ENCODE data around the gene RFX2.
A peak's percentile ranks its signal among the peaks of the same experiment; 100 is the strongest.

RFX2 gene

GRCh38 chr19:5973376-5973775 lies 136.9 kb downstream of the RFX2 start:
- H3K4me2 ChIP-seq, result no peak overlapping the region
- no peak overlapping the region for H3K27ac ChIP-seq
- H3K27me3 ChIP-seq (ENCODE audit: insufficient read depth, low read depth), result no peaks in the 10 kb centered on the region
- peaks cover 18% of the 10 kb centered on the region for H4K20me1 ChIP-seq (ENCODE audit: insufficient read depth)
- H3K9ac ChIP-seq, result no peak overlapping the region
- no peak overlapping the region for H2AFZ ChIP-seq (ENCODE audit: low read depth)
- H3K4me3 ChIP-seq (IDR thresholded peaks at IDR 0.05; ENCODE audit: insufficient read depth, low read depth, low read length), result no peak overlapping the region
- TF ChIP-seq CTCF (conservative IDR thresholded peaks at IDR 0.05; ENCODE audit: low read depth, low read length), result no peak
- H3K36me3 ChIP-seq (ENCODE audit: insufficient read depth), result no peaks in the 10 kb centered on the region
- H3K79me2 ChIP-seq (ENCODE audit: insufficient read depth, low read depth), result peaks cover 93% of the 10 kb centered on the region
- peaks cover 45% of the 10 kb centered on the region for H3K4me1 ChIP-seq (ENCODE audit: low read depth, poor library complexity, severe bottlenecking)

- peak overlapping the region; percentile 6; the same call in 1 of the 2 replicates for H3K4me2 ChIP-seq
- H2AFZ ChIP-seq (ENCODE audit: low read depth), result no peak overlapping the region
- H4K20me1 ChIP-seq (ENCODE audit: insufficient read depth), result peaks cover 18% of the 10 kb centered on the region
- H3K79me2 ChIP-seq (ENCODE audit: insufficient read depth, low read depth), result peaks cover 91% of the 10 kb centered on the region
- no peaks in the 10 kb centered on the region for H3K27me3 ChIP-seq (ENCODE audit: insufficient read depth, low read depth)
- peaks cover 56% of the 10 kb centered on the region for H3K4me1 ChIP-seq (ENCODE audit: low read depth, poor library complexity, severe bottlenecking)
- no peak overlapping the region for H3K4me3 ChIP-seq (IDR thresholded peaks at IDR 0.05; ENCODE audit: insufficient read depth, low read depth, low read length)
- H3K27ac ChIP-seq, result 0 out of 2 replicates have a peak overlapping the region, but pooled peaks have one; percentile 4
- H3K9ac ChIP-seq, result no peak overlapping the region
- no peaks in the 10 kb centered on the region for H3K36me3 ChIP-seq (ENCODE audit: insufficient read depth)
- TF ChIP-seq CTCF (conservative IDR thresholded peaks at IDR 0.05; ENCODE audit: low read depth, low read length), result no peak
Measured at GRCh38 chr19:5972355-5972731, 138.0 kb downstream of the RFX2 start.

GRCh38 chr19:5971714-5972354 lies 138.5 kb downstream of the RFX2 start:
- Histone ChIP-seq H3K79me2 (ENCODE audit: insufficient read depth, low read depth) (peaks cover 91% of the 10 kb centered on the region), H3K4me3 (IDR thresholded peaks at IDR 0.05; ENCODE audit: insufficient read depth, low read depth, low read length) (no peak overlapping the region), H3K36me3 (ENCODE audit: insufficient read depth) (no peaks in the 10 kb centered on the region), H3K4me1 (ENCODE audit: low read depth, poor library complexity, severe bottlenecking) (peaks cover 58% of the 10 kb centered on the region), H3K9ac (no peak overlapping the region), H3K27ac (0 out of 2 replicates have a peak overlapping the region, but pooled peaks have one; percentile 4), H3K4me2 (peak overlapping the region; percentile 6; the same call in 1 of the 2 replicates), H2AFZ (ENCODE audit: low read depth) (no peak overlapping the region), H3K27me3 (ENCODE audit: insufficient read depth, low read depth) (no peaks in the 10 kb centered on the region), H4K20me1 (ENCODE audit: insufficient read depth) (peaks cover 20% of the 10 kb centered on the region)
- TF ChIP-seq CTCF (conservative IDR thresholded peaks at IDR 0.05; ENCODE audit: low read depth, low read length), result no peak

GRCh38 chr19:5969476-5969875 lies 140.8 kb downstream of the RFX2 start:
- no peaks in the 10 kb centered on the region for H3K27me3 ChIP-seq (ENCODE audit: insufficient read depth, low read depth)
- no peak overlapping the region for H3K4me3 ChIP-seq (IDR thresholded peaks at IDR 0.05; ENCODE audit: insufficient read depth, low read depth, low read length)
- no peak overlapping the region for H3K4me2 ChIP-seq
- peaks cover 27% of the 10 kb centered on the region for H4K20me1 ChIP-seq (ENCODE audit: insufficient read depth)
- no peak for TF ChIP-seq CTCF (conservative IDR thresholded peaks at IDR 0.05; ENCODE audit: low read depth, low read length)
- H3K27ac ChIP-seq, result no peak overlapping the region
- H3K9ac ChIP-seq, result no peak overlapping the region
- H3K79me2 ChIP-seq (ENCODE audit: insufficient read depth, low read depth), result peaks cover 89% of the 10 kb centered on the region
- H2AFZ ChIP-seq (ENCODE audit: low read depth), result no peak overlapping the region
- peaks cover 40% of the 10 kb centered on the region for H3K4me1 ChIP-seq (ENCODE audit: low read depth, poor library complexity, severe bottlenecking)
- no peaks in the 10 kb centered on the region for H3K36me3 ChIP-seq (ENCODE audit: insufficient read depth)

Measured in KMS-11 (cell line).